Testis (tissue), 2 donors: ENCODE data around the gene PLCB2.

Experiments used
- CTCF ChIP-seq, 3 experiments: fragments of 450-650 bp in 2 of 3; fragments of 200-600 bp in 1 of 3; sonication (generic) in 1 of 3; IDR thresholded peaks; one replicate each; pipeline ENCODE4 v1.5.1; 2016 to 2019; ENCODE audit warnings: antibody characterized with exemption in 3 of 3, mild to moderate bottlenecking in 2 of 3, moderate library complexity in 1 of 3
- POLR2A ChIP-seq: fragments of 450-650 bp; IDR thresholded peaks from one replicate; pipeline ENCODE4 v1.6.1; 2017; ENCODE audit warnings: antibody characterized with exemption, mild to moderate bottlenecking, moderate library complexity

- no peak for TF ChIP-seq CTCF (IDR thresholded peaks at IDR 0.05)
- no peak for TF ChIP-seq POLR2A
These were observed 11.7 kb downstream of the PLCB2 start for GRCh38 chr15:40295877-40296560.
